CD14-positive monocyte (primary cell): Measurements from ENCODE around the gene DCHS1. TPM values are rescaled to one million over a fixed set of nuclear protein-coding genes. Genes with fewer than 3 reads are reported as not detected.

Source experiments
- DNase-seq, 3 donors: peaks; one replicate each; pipeline ENCODE4 v3.0.0-alpha.2; 2011 to 2022
- H2AFZ ChIP-seq: 2 replicates; pipeline ENCODE4 v1.6.0; 2012; ENCODE audit warnings: mild to moderate bottlenecking, low read depth, low read length, inconsistent platforms; ENCODE audit not compliant: insufficient read depth, poor library complexity, severe bottlenecking
- H3K27ac ChIP-seq, 2 donors: 1 replicate in 1 of 2; 2 replicates in 1 of 2; pipeline ENCODE4 v1.5.1; 2012 to 2013; ENCODE audit warnings: low read length in 2 of 2, control low read depth in 1 of 2, inconsistent platforms in 1 of 2, low read depth in 1 of 2, mild to moderate bottlenecking in 1 of 2
- H3K27me3 ChIP-seq, 2 donors: one replicate each; pipeline versions ENCODE4 v1.6.0 to v1.6.1; 2011 to 2013; ENCODE audit warnings: low read length in 2 of 2; ENCODE audit not compliant: control insufficient read depth in 2 of 2, insufficient read depth in 2 of 2
- H3K36me3 ChIP-seq, 2 donors: replicated peaks in 1 of 2; 1 replicate in 1 of 2; 2 replicates in 1 of 2; pipeline versions ENCODE4 v1.5.1 to v1.6.1; 2012 to 2013; ENCODE audit warnings: low read length in 2 of 2, control low read depth in 1 of 2, inconsistent platforms in 1 of 2, mild to moderate bottlenecking in 1 of 2; ENCODE audit not compliant: insufficient read depth in 2 of 2, control insufficient read depth in 1 of 2
- H3K4me1 ChIP-seq, 2 donors: 1 replicate in 1 of 2; 2 replicates in 1 of 2; pipeline versions ENCODE4 v1.5.1 to v1.6.1; 2012 to 2013; ENCODE audit warnings: low read length in 2 of 2, control low read depth in 1 of 2, inconsistent platforms in 1 of 2, mild to moderate bottlenecking in 1 of 2, moderate library complexity in 1 of 2; ENCODE audit not compliant: insufficient read depth in 2 of 2, control insufficient read depth in 1 of 2
- H3K4me2 ChIP-seq: replicated peaks from 2 replicates; pipeline ENCODE3; 2012; ENCODE audit warnings: low read length, moderate library complexity, mild to moderate bottlenecking; ENCODE audit not compliant: poor library complexity, severe bottlenecking; ENCODE audit errors: extremely low read depth
- H3K4me3 ChIP-seq, 3 experiments: fragments of 200-600 bp in 1 of 3; sonication (generic) in 1 of 3; replicated peaks in 1 of 3; 1 replicate in 2 of 3; 2 replicates in 1 of 3; pipeline ENCODE4 v1.5.1; 2011 to 2013; ENCODE audit warnings: low read length in 3 of 3, mild to moderate bottlenecking in 3 of 3, control low read depth in 2 of 3, low read depth in 2 of 3, inconsistent platforms in 1 of 3, moderate library complexity in 1 of 3
- H3K79me2 ChIP-seq: 2 replicates; pipeline ENCODE4 v1.6.0; 2012; ENCODE audit warnings: mild to moderate bottlenecking, control low read depth, inconsistent platforms, low read length, moderate library complexity; ENCODE audit not compliant: insufficient read depth
- H3K9ac ChIP-seq: 2 replicates; pipeline ENCODE4 v1.6.0; 2017; ENCODE audit warnings: low read length, mild to moderate bottlenecking; ENCODE audit not compliant: insufficient read depth, poor library complexity, severe bottlenecking
- H3K9me3 ChIP-seq, 2 donors: replicated peaks in 1 of 2; 1 replicate in 1 of 2; 2 replicates in 1 of 2; pipeline versions ENCODE4 v1.5.1 to v1.6.1; 2012 to 2013; ENCODE audit warnings: low read length in 2 of 2, control low read depth in 1 of 2; ENCODE audit not compliant: control insufficient read depth in 1 of 2, insufficient read depth in 1 of 2
- H4K20me1 ChIP-seq: 2 replicates; pipeline ENCODE4 v1.6.0; 2012; ENCODE audit warnings: mild to moderate bottlenecking, low read length, control low read depth, moderate library complexity; ENCODE audit not compliant: insufficient read depth
- H3K27ac Mint-ChIP-seq, 7 donors: one replicate each; pipeline ENCODE4 v1.8.0; 2020; ENCODE audit warnings: mild to moderate bottlenecking in 7 of 7, mixed read lengths in 7 of 7, moderate library complexity in 6 of 7, inconsistent platforms in 2 of 7
- H3K27me3 Mint-ChIP-seq, 3 donors: one replicate each; pipeline ENCODE4 v1.8.0; 2021 to 2022; ENCODE audit warnings: low read depth in 3 of 3, mild to moderate bottlenecking in 3 of 3, mixed read lengths in 3 of 3, moderate library complexity in 3 of 3, inconsistent platforms in 1 of 3
- H3K36me3 Mint-ChIP-seq, 2 donors: one replicate each; pipeline ENCODE4 v1.8.0; 2020; ENCODE audit warnings: mixed read lengths in 2 of 2, inconsistent platforms in 1 of 2, mild to moderate bottlenecking in 1 of 2
- H3K4me1 Mint-ChIP-seq: one replicate; pipeline ENCODE4 v1.8.0; 2020; ENCODE audit warnings: mild to moderate bottlenecking, mixed read lengths
- H3K4me3 Mint-ChIP-seq, 2 donors: one replicate each; pipeline ENCODE4 v1.8.0; 2020; ENCODE audit warnings: mild to moderate bottlenecking in 2 of 2, mixed read lengths in 2 of 2, moderate library complexity in 1 of 2
- H3K9me3 Mint-ChIP-seq, 7 donors: one replicate each; pipeline ENCODE4 v1.8.0; 2020 to 2022; ENCODE audit warnings: mixed read lengths in 7 of 7, mild to moderate bottlenecking in 6 of 7, moderate library complexity in 6 of 7, inconsistent platforms in 2 of 7
- WGBS: methylation state at CpG from one replicate; pipeline ENCODE4 v1.1.5; 2013; ENCODE audit warnings: missing lambda C conversion rate; ENCODE audit not compliant: insufficient coverage; 5-methylcytosine and 5-hydroxymethylcytosine counted together
- intact Hi-C, 2 donors: fragments of 100-400 bp; cut with micrococcal nuclease; formaldehyde crosslinking; loops; one replicate each; pipeline versions ENCODE4 v1.15.0 to v1.15.1; 2023
- polyA plus RNA-seq, 3 donors: library from polyadenylated mRNA; depleted of rRNA in 1 of 3; unstranded in 2 of 3; stranded (reverse) in 1 of 3; fragments of 300-500 nt in 2 of 3; fragments of >200 nt in 1 of 3; fragmentation: Illumina TruSeq in 2 of 3; gene quantifications; 1 replicate in 2 of 3; 2 replicates in 1 of 3; pipeline ENCODE4 v1.2.3, GENCODE V29; 2012 to 2021
- TF ChIP-seq, protein P1 (sequence below): fragments of 200-600 bp; IDR thresholded peaks from one replicate; pipeline ENCODE4 v1.8.0; 2022; ENCODE audit warnings: antibody characterized with exemption, mild to moderate bottlenecking

Gene DCHS1
- polyA plus RNA-seq, 3 donors = 0.01 to 0.88 (median 0.02) TPM

DNA sequence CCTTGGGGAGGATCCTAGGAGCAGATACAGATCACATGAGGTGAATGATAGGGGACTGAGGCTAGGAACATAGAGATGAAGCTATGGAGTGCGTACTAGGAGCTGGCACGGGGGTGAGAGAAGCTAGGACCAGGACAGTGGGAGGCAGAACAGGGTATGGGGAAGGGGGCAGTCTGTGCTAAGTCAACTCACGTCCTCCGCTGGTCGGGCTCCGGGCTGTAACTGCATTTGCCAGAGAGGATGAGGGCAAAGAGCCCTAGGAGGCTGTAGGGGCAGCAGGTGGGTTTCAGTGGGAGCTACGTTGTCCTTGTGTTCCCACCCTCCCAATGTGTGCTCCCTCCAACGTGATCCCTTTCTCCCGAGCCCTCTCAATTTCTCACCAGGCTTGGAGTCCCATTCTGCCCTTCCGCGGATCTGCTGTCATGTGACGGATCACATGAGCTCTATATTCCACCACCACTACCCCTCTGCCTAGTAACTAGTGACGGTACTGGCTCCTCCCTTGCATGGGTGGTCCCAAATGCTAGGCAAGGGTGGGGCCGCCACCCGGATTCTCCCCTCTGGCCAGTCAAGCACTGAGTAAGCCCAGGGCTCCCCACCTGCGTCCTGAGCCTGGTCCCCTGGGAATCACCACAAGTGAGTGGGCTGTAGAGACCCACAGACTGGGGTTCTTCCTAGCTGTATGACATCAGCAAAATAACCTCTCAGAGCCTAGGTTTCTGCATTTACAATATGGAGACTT is 36.4 kb downstream of the DCHS1 start, which contains the start of gene TPP1:
TPP1 (minus strand) TSS at position 419 of the 742 bp plus-strand sequence; CDS start at position 397, 22 bp downstream.
- Histone ChIP-seq H3K4me3 (peak within 1 kb of the TSS; percentile 61 to 95 (median 92)), H3K9ac (peak within 1 kb of the TSS; percentile 93), H3K4me1 (peaks cover 34 to 47% of the 10 kb centered on the region in 2 donors), H3K27ac (peak within 1 kb of the TSS; percentile 96 to 99), H3K36me3 (peaks cover 28 to 33% of the 10 kb centered on the region in 2 donors), H3K9me3 (no peaks in the 10 kb centered on the region), H3K79me2 (peaks cover 43% of the 10 kb centered on the region), H2AFZ (peak within 1 kb of the TSS; percentile 79), H3K4me2 (peak within 1 kb of the TSS; percentile 93), H4K20me1 (peaks cover 19% of the 10 kb centered on the region), H3K27me3 (no peaks in the 10 kb centered on the region)
- Mint-ChIP-seq H3K4me1 (peaks cover 18% of the 10 kb centered on the region), H3K9me3 (no peaks in the 10 kb centered on the region), H3K36me3 (no peaks in the 10 kb centered on the region), H3K4me3 (no peak within 1 kb of the TSS), H3K27ac (no peak within 1 kb of the TSS), H3K27me3 (no peaks in the 10 kb centered on the region)
- intact Hi-C loops = loop anchor here (2.0 to 10.0 kb wide), 2 partner anchors 16 to 384 kb away; partner anchors contain the start of genes CNGA4 (in 1 of the 2), FHIP1B (in 1 of the 2), ILK (in 1 of the 2) and RRP8 (in 1 of the 2)
- 0% methylated on average over 7 of the region's 16 CpGs for WGBS
- TF ChIP-seq, protein P1, sequence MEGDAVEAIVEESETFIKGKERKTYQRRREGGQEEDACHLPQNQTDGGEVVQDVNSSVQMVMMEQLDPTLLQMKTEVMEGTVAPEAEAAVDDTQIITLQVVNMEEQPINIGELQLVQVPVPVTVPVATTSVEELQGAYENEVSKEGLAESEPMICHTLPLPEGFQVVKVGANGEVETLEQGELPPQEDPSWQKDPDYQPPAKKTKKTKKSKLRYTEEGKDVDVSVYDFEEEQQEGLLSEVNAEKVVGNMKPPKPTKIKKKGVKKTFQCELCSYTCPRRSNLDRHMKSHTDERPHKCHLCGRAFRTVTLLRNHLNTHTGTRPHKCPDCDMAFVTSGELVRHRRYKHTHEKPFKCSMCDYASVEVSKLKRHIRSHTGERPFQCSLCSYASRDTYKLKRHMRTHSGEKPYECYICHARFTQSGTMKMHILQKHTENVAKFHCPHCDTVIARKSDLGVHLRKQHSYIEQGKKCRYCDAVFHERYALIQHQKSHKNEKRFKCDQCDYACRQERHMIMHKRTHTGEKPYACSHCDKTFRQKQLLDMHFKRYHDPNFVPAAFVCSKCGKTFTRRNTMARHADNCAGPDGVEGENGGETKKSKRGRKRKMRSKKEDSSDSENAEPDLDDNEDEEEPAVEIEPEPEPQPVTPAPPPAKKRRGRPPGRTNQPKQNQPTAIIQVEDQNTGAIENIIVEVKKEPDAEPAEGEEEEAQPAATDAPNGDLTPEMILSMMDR = no peak
- DNase-seq = peak; percentile 90 to 93 (median 92)

DNA sequence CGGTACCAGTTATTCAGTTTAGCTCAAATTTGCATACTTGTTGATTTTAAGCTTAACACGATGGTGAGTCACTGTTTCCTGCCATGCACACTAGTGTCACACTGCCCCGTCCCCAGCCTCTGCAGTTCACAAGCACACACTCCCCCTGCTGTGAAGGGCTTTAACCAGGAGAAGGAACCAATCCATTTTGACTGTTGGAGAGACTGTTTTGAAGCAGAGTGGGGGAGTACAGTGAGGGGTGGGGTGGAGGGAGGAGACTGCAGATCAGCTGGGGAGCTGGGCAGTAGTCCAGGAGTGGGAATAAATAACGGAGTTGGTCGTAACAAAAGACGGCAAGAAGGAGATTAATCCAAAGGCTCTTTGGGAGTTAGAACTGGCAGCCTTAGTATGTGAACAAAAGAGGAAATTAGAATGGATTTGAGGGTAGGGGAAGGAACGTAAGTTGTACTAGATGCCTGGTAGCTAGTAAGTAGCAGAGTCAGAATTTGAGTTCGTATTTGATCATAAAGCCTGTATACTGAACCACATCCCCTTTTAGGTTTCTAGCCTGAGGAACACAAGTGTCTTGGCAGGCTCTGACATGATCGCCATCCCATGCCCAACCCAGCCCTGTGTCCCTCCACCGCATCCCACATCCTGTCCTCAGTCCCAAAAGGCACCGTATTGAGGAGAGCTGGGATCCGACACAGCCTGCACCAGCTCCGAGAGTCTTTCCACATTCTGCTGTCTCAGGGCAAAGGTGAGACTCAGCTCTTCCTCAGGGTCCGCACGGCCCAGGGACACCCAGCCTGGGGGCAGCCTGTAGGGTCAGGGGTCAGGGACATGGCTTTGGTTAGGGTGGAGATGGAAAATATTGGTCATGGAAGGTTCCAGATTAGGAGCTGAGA is 37.2 kb downstream of the DCHS1 start:
- Mint-ChIP-seq H3K36me3 (no peaks in the 10 kb centered on the region), H3K27ac (no peak overlapping the region), H3K27me3 (no peaks in the 10 kb centered on the region), H3K4me3 (no peak overlapping the region), H3K4me1 (peaks cover 18% of the 10 kb centered on the region), H3K9me3 (no peaks in the 10 kb centered on the region)
- Histone ChIP-seq H3K9ac (peak overlapping the region; percentile 93), H3K9me3 (no peaks in the 10 kb centered on the region), H3K27ac (peak overlapping the region; percentile 96 to 99), H3K4me3 (peak overlapping the region; percentile 61 to 95 (median 92)), H3K4me2 (peak overlapping the region; percentile 93), H4K20me1 (peaks cover 19% of the 10 kb centered on the region), H3K36me3 (peaks cover 35 to 41% of the 10 kb centered on the region in 2 donors), H3K79me2 (peaks cover 43% of the 10 kb centered on the region), H3K4me1 (peaks cover 40 to 54% of the 10 kb centered on the region in 2 donors), H2AFZ (peak overlapping the region; percentile 79), H3K27me3 (no peaks in the 10 kb centered on the region)
- 1% methylated on average over 13 of the region's 15 CpGs for WGBS
- intact Hi-C loops = loop anchor here (2.0 to 10.0 kb wide), 2 partner anchors 16 to 384 kb away; partner anchors contain the start of genes CNGA4 (in 1 of the 2), FHIP1B (in 1 of the 2), ILK (in 1 of the 2) and RRP8 (in 1 of the 2)
- peak; percentile 84 to 96 (median 91) for DNase-seq
- TF ChIP-seq, protein P1 = no peak
